C4-2B (cell line): ENCODE results near the gene THEMIS2.

Experiments
- ZFX ChIP-seq: fragments of 450-650 bp; IDR thresholded peaks from 2 replicates; pipeline ENCODE4 v1.6.1; 2017
- TF ChIP-seq, protein P1 (sequence below): fragments of 450-650 bp; conservative IDR thresholded peaks from 2 replicates; pipeline ENCODE4 v1.5.1; 2017; ENCODE audit warnings: mild to moderate bottlenecking

DNA sequence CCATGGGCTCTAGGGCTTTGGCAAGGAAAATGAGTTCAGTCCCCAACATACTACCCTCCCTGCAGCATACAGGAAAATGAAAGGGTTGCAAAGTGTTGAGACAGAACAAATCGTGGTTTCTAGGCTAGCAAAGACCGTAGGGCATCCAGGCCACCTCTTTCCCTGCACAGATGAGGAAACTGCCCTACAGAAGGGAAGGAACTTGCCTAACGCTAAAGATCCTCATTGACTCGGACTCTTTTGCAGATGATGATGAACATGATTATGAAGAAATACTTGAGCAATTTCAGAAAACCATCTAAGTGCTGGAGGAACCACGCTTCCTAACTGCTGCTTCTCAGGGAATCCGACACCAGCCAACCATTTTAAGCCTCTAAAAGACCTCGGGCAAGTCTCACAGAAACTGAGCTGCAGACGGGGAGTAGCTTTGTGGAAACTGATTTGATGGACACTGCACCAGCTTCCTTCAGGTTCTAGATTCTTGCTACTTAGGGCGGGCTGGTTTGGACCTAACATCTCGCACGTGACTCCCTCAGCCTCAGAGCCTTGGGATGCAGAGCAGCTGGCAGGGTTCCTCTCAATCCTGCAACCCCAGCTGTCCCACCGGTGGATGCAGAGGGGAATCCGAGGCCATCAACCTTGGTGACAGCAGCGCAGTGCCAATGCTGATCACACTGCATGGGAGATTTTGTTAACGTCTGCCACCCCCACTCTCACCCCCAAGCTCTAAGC is 13.4 kb downstream of the THEMIS2 start:
- TF ChIP-seq, protein P1, sequence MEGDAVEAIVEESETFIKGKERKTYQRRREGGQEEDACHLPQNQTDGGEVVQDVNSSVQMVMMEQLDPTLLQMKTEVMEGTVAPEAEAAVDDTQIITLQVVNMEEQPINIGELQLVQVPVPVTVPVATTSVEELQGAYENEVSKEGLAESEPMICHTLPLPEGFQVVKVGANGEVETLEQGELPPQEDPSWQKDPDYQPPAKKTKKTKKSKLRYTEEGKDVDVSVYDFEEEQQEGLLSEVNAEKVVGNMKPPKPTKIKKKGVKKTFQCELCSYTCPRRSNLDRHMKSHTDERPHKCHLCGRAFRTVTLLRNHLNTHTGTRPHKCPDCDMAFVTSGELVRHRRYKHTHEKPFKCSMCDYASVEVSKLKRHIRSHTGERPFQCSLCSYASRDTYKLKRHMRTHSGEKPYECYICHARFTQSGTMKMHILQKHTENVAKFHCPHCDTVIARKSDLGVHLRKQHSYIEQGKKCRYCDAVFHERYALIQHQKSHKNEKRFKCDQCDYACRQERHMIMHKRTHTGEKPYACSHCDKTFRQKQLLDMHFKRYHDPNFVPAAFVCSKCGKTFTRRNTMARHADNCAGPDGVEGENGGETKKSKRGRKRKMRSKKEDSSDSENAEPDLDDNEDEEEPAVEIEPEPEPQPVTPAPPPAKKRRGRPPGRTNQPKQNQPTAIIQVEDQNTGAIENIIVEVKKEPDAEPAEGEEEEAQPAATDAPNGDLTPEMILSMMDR: no peak
- no peak for TF ChIP-seq ZFX
